ENCODE data around the gene SLC15A1. TPM values are rescaled to one million over a fixed set of nuclear protein-coding genes. Genes with fewer than 3 reads are reported as not detected.

Gene SLC15A1
- polyA plus RNA-seq, 1 donor from 2014 or later, result not detected

GRCh38 chr13:98765996-98766519 lies 13.6 kb upstream of the SLC15A1 start:
- Histone ChIP-seq H3K27me3 (ENCODE audit: insufficient read depth, low read depth, low read length) (no peaks in the 10 kb centered on the region), H3K9me3 (ENCODE audit: low read length) (no peaks in the 10 kb centered on the region), H3F3A (ENCODE audit: insufficient read depth, low read length, poor library complexity, severe bottlenecking) (no peaks in the 10 kb centered on the region), H4K20me1 (ENCODE audit: insufficient read depth) (no peaks in the 10 kb centered on the region), H3K4me3 (ENCODE audit: low read length) (no peak overlapping the region), H3K9me2 (ENCODE audit: insufficient read depth, low read length) (no peaks in the 10 kb centered on the region), H3K36me3 (ENCODE audit: insufficient read depth, low read length) (no peaks in the 10 kb centered on the region), H3K79me2 (replicated peaks; ENCODE audit: insufficient read depth, low read length) (no peaks in the 10 kb centered on the region), H3K9ac (ENCODE audit: low read length) (no peak overlapping the region), H2AFZ (ENCODE audit: low read depth, low read length) (no peak overlapping the region), H3K27ac (ENCODE audit: low read length) (no peak overlapping the region), H3K4me2 (ENCODE audit: low read length) (no peak overlapping the region)
- no peak for TF ChIP-seq SMC3 (conservative IDR thresholded peaks at IDR 0.05; ENCODE audit: poor library complexity)
- TF ChIP-seq MXI1 (conservative IDR thresholded peaks at IDR 0.05; ENCODE audit: poor library complexity, severe bottlenecking), result no peak
- TF ChIP-seq, protein P1, sequence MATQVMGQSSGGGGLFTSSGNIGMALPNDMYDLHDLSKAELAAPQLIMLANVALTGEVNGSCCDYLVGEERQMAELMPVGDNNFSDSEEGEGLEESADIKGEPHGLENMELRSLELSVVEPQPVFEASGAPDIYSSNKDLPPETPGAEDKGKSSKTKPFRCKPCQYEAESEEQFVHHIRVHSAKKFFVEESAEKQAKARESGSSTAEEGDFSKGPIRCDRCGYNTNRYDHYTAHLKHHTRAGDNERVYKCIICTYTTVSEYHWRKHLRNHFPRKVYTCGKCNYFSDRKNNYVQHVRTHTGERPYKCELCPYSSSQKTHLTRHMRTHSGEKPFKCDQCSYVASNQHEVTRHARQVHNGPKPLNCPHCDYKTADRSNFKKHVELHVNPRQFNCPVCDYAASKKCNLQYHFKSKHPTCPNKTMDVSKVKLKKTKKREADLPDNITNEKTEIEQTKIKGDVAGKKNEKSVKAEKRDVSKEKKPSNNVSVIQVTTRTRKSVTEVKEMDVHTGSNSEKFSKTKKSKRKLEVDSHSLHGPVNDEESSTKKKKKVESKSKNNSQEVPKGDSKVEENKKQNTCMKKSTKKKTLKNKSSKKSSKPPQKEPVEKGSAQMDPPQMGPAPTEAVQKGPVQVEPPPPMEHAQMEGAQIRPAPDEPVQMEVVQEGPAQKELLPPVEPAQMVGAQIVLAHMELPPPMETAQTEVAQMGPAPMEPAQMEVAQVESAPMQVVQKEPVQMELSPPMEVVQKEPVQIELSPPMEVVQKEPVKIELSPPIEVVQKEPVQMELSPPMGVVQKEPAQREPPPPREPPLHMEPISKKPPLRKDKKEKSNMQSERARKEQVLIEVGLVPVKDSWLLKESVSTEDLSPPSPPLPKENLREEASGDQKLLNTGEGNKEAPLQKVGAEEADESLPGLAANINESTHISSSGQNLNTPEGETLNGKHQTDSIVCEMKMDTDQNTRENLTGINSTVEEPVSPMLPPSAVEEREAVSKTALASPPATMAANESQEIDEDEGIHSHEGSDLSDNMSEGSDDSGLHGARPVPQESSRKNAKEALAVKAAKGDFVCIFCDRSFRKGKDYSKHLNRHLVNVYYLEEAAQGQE (IDR thresholded peaks at IDR 0.05; ENCODE audit: borderline replicate concordance), result no peak
- TF ChIP-seq, protein P2, sequence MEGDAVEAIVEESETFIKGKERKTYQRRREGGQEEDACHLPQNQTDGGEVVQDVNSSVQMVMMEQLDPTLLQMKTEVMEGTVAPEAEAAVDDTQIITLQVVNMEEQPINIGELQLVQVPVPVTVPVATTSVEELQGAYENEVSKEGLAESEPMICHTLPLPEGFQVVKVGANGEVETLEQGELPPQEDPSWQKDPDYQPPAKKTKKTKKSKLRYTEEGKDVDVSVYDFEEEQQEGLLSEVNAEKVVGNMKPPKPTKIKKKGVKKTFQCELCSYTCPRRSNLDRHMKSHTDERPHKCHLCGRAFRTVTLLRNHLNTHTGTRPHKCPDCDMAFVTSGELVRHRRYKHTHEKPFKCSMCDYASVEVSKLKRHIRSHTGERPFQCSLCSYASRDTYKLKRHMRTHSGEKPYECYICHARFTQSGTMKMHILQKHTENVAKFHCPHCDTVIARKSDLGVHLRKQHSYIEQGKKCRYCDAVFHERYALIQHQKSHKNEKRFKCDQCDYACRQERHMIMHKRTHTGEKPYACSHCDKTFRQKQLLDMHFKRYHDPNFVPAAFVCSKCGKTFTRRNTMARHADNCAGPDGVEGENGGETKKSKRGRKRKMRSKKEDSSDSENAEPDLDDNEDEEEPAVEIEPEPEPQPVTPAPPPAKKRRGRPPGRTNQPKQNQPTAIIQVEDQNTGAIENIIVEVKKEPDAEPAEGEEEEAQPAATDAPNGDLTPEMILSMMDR (IDR thresholded peaks at IDR 0.05; ENCODE audit: poor library complexity, severe bottlenecking), result no peak
- no peak for TF ChIP-seq TAF1 (IDR thresholded peaks at IDR 0.05; ENCODE audit: low read depth)
- no peak for TF ChIP-seq EZH2 (IDR thresholded peaks at IDR 0.05; ENCODE audit: borderline replicate concordance, insufficient read depth, low read length, poor library complexity, severe bottlenecking)
- TF ChIP-seq RAD21 (conservative IDR thresholded peaks at IDR 0.05), result no peak
- no peak for TF ChIP-seq POLR2AphosphoS5 (IDR thresholded peaks at IDR 0.05)
- TF ChIP-seq EP300 (conservative IDR thresholded peaks at IDR 0.05; ENCODE audit: poor library complexity, severe bottlenecking), result no peak

DNA sequence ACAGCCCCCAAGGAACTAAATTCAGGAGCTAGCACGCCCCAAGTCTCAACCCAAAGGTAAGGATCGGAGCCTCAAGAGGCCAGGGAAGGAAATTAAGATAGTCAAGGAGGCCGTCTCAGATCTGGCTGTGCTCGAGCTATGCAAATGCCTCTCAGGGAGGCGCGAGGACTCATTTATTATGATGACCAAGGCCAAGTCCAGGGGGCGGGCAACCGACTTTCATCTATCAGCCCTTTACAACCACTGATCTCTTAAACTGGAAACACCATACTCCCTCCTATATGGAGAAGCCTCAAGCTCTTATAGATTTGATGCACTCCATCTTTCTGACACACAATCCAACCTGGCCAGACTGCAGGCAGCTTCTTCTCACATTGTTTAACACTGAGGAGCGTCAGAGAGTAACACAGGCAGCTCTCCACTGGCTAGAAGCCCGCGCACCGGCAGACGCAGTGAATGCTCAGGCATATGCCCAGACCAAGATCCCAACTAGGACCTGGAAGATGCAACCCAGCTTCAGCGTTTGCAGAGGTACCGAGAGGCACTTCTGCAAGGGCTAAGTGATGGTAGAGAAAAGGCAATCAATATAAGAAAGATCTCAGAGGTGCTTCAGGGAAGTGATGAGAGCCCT lies 9.6 kb upstream of the SLC15A1 start:
- no peaks in the 10 kb centered on the region for H3K79me2 ChIP-seq (replicated peaks; ENCODE audit: insufficient read depth, low read length)
- no peak overlapping the region for H3K9ac ChIP-seq (ENCODE audit: low read length)
- H3K4me3 ChIP-seq (ENCODE audit: low read length), result no peak overlapping the region
- no peaks in the 10 kb centered on the region for H3K27me3 ChIP-seq (ENCODE audit: insufficient read depth, low read depth, low read length)
- H3K9me2 ChIP-seq (ENCODE audit: insufficient read depth, low read length), result no peaks in the 10 kb centered on the region
- H3K36me3 ChIP-seq (ENCODE audit: insufficient read depth, low read length), result no peaks in the 10 kb centered on the region
- H2AFZ ChIP-seq (ENCODE audit: low read depth, low read length), result no peak overlapping the region
- no peak overlapping the region for H3K27ac ChIP-seq (ENCODE audit: low read length)
- no peak for TF ChIP-seq TAF1 (IDR thresholded peaks at IDR 0.05; ENCODE audit: low read depth)
- TF ChIP-seq, protein P1 (IDR thresholded peaks at IDR 0.05; ENCODE audit: borderline replicate concordance), result no peak
- no peak for TF ChIP-seq MXI1 (conservative IDR thresholded peaks at IDR 0.05; ENCODE audit: poor library complexity, severe bottlenecking)
- TF ChIP-seq RAD21 (conservative IDR thresholded peaks at IDR 0.05), result no peak
- TF ChIP-seq EP300 (conservative IDR thresholded peaks at IDR 0.05; ENCODE audit: poor library complexity, severe bottlenecking), result no peak
- TF ChIP-seq POLR2AphosphoS5 (IDR thresholded peaks at IDR 0.05), result no peak
- no peak for TF ChIP-seq EZH2 (IDR thresholded peaks at IDR 0.05; ENCODE audit: borderline replicate concordance, insufficient read depth, low read length, poor library complexity, severe bottlenecking)
- TF ChIP-seq, protein P2 (IDR thresholded peaks at IDR 0.05; ENCODE audit: poor library complexity, severe bottlenecking), result no peak
- no peaks in the 10 kb centered on the region for H3K9me3 ChIP-seq (ENCODE audit: low read length)
- H3F3A ChIP-seq (ENCODE audit: insufficient read depth, low read length, poor library complexity, severe bottlenecking), result no peaks in the 10 kb centered on the region
- no peaks in the 10 kb centered on the region for H4K20me1 ChIP-seq (ENCODE audit: insufficient read depth)
- no peak overlapping the region for H3K4me2 ChIP-seq (ENCODE audit: low read length)

Measured in neural cell (in vitro differentiated cells).